Neural progenitor cell (in vitro differentiated cells): ENCODE data around the gene AXL.

Experiments
- CTCF ChIP-seq: fragments of 200-600 bp; sonication (generic); IDR thresholded peaks from 2 replicates; pipeline ENCODE4 v1.5.1; 2017; ENCODE audit warnings: antibody characterized with exemption, mild to moderate bottlenecking
- EZH2 ChIP-seq: fragments of 200-600 bp; sonication (generic); IDR thresholded peaks from 2 replicates; pipeline ENCODE4 v1.6.1; 2017; ENCODE audit warnings: antibody characterized with exemption, mild to moderate bottlenecking, moderate library complexity

GRCh38 chr19:41245843-41246242 lies 26.8 kb downstream of the AXL start:
- TF ChIP-seq EZH2 = no peak
- no peak for TF ChIP-seq CTCF
